Measurements from ENCODE around the gene ZACN. TPM values are rescaled to one million over a fixed set of nuclear protein-coding genes. Genes with fewer than 3 reads are reported as not detected.

Gene ZACN
- total RNA-seq, 4 donors from 2014 or later: not detected

GRCh38 chr17:76130473-76130872 is 51.5 kb downstream of the ZACN start:
- DNase-seq: no peak
- no peak for TF ChIP-seq POLR2A (IDR thresholded peaks at IDR 0.05)
- TF ChIP-seq CTCF (IDR thresholded peaks at IDR 0.05): no peak
- WGBS, 2 donors: 70 to 85% methylated on average over 7 to 12 of the region's 13 CpGs
- Histone ChIP-seq H3K27me3 (peaks cover 0 to 48% (median 0%) of the 10 kb centered on the region in 4 donors), H3K27ac (no peak overlapping the region), H3K36me3 (no peaks in the 10 kb centered on the region), H3K9me3 (no peaks in the 10 kb centered on the region), H3K4me1 (peaks cover 13 to 52% (median 18%) of the 10 kb centered on the region in 3 donors), H3K4me3 (no peak overlapping the region)
- intact Hi-C loops (cut with DNase I): no loop called here

- no peaks in the 10 kb centered on the region for H3K36me3 ChIP-seq
- 74 to 82% methylated on average over 19 of the region's 21 CpGs for WGBS, 2 donors
- H3K27ac ChIP-seq: peak overlapping the region in 2 of 4 donors; percentile 55 to 82
- DNase-seq: no peak
- no peaks in the 10 kb centered on the region for H3K9me3 ChIP-seq
- peaks cover 13 to 58% (median 18%) of the 10 kb centered on the region in 3 donors for H3K4me1 ChIP-seq
- intact Hi-C loops (cut with DNase I): no loop called here
- H3K27me3 ChIP-seq: peaks cover 0 to 55% (median 0%) of the 10 kb centered on the region in 4 donors
- TF ChIP-seq POLR2A (IDR thresholded peaks at IDR 0.05): no peak
- TF ChIP-seq CTCF (IDR thresholded peaks at IDR 0.05): no peak
- no peak overlapping the region for H3K4me3 ChIP-seq
These were observed 52.2 kb downstream of the ZACN start for GRCh38 chr17:76131051-76131691.

GRCh38 chr17:76131692-76132573 is 53.0 kb downstream of the ZACN start:
- whole genome bisulfite sequencing, 2 donors: 48% methylated on average over 10 of the region's 21 CpGs; no CpG with 5 or more reads in 1 of the 2 donors
- Histone ChIP-seq H3K27ac (peak overlapping the region; percentile 55 to 82 (median 64)), H3K9me3 (no peaks in the 10 kb centered on the region), H3K36me3 (no peaks in the 10 kb centered on the region), H3K27me3 (peaks cover 0 to 63% (median 0%) of the 10 kb centered on the region in 4 donors), H3K4me3 (peak overlapping the region in 2 of 4 donors; percentile 7 to 23), H3K4me1 (peaks cover 13 to 58% (median 18%) of the 10 kb centered on the region in 3 donors)
- no peak for TF ChIP-seq CTCF (IDR thresholded peaks at IDR 0.05)
- no peak for TF ChIP-seq POLR2A (IDR thresholded peaks at IDR 0.05)
- DNase-seq: no peak
- intact Hi-C loops (cut with DNase I): no loop called here

Small RNAs within 50 kb of the gene (small RNA-seq; reads per million reads assigned to genes)
- gene MIR6868: 0 reads per million in 4 donors

Other genes starting within 250 kb of the ZACN start
- gene UNC13D, start 234.8 kb upstream of the ZACN start, total RNA-seq: 10 to 100 TPM; 16.5 to 21.5 (median 16.9) TPM
- gene WBP2, start 223.8 kb upstream of the ZACN start, total RNA-seq: 10 to 100 TPM; 24.9 to 44.2 (median 36.9) TPM
- gene TRIM47, start 200.6 kb upstream of the ZACN start, total RNA-seq: 10 to 100 TPM; 19.5 to 33.4 (median 25.5) TPM
- 10 to 100 TPM; 17.3 to 24.6 (median 19.6) TPM for gene TRIM65, start 182.2 kb upstream of the ZACN start, total RNA-seq
- 10 to 100 TPM; 40.2 to 49.2 (median 41.0) TPM for gene MRPL38, start 174.3 kb upstream of the ZACN start, total RNA-seq
- gene FBF1, start 138.1 kb upstream of the ZACN start, total RNA-seq: 10 to 100 TPM; 13.9 to 18.3 (median 15.5) TPM
- 10 to 100 TPM; 46.9 to 73.3 (median 62.3) TPM for gene ACOX1, start 100.0 kb upstream of the ZACN start, total RNA-seq
- gene TEN1, start 99.9 kb upstream of the ZACN start, total RNA-seq: 10 to 100 TPM; 24.6 to 40.6 (median 26.2) TPM
- gene CDK3, start 78.3 kb upstream of the ZACN start, total RNA-seq: 1 to 10 TPM; 2.4 to 6.6 (median 3.6) TPM
- 100 to 1,000 TPM; 132 to 604 (median 223) TPM for gene EVPL, start 51.9 kb upstream of the ZACN start, total RNA-seq
- 10 to 100 TPM; 40.6 to 78.0 (median 52.7) TPM for gene SRP68, start 6.7 kb upstream of the ZACN start, total RNA-seq
- gene GALR2, start 4.4 kb upstream of the ZACN start, total RNA-seq: 1 to 10 TPM in 1 of 4 donors, under 1 TPM in 2, not detected in 1; 0.32 to 1.6 (median 0.44) TPM
- gene EXOC7, start 24.6 kb downstream of the ZACN start, total RNA-seq: 10 to 100 TPM; 70.3 to 84.5 (median 74.4) TPM
- under 1 TPM in 2 of 4 donors, not detected in 2; 0.19 to 0.57 TPM for gene FOXJ1, start 62.1 kb downstream of the ZACN start, total RNA-seq
- gene RNF157, start 161.3 kb downstream of the ZACN start, total RNA-seq: 1 to 10 TPM in 1 of 4 donors, under 1 TPM in 3; 0.11 to 3.4 (median 0.26) TPM
- 10 to 100 TPM in 3 of 4 donors, 1 to 10 TPM in 1; 7.9 to 27.2 (median 13.6) TPM for gene UBALD2, start 186.2 kb downstream of the ZACN start, total RNA-seq
- gene QRICH2, start 229.1 kb downstream of the ZACN start, total RNA-seq: 1 to 10 TPM; 1.1 to 2.8 (median 1.8) TPM

All from esophagus squamous epithelium (tissue), 5 donors.